ENCODE measurements around the gene CARD11.

CARD11 gene

DNA sequence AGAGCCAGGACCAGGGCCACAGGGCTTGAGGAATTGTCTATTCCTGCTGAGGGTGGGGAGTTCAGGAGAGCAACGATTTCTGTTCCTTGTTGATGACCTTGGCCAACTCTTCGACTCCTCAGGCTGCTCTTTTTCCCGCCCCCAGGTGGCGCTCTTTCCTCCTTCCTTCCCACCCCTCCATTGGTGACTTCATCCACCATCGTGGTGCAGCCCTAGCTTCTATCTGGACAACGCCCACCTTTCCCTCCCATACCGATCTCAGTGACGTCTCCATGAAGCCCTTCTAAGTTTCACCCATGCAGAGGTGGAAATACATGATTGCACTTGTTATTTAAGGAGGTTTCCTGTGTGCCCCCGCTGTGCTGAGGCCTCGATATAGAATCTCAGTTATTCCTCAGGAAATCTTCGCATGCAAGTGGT is 22.1 kb upstream of the CARD11 start:
- TF ChIP-seq, protein P1, sequence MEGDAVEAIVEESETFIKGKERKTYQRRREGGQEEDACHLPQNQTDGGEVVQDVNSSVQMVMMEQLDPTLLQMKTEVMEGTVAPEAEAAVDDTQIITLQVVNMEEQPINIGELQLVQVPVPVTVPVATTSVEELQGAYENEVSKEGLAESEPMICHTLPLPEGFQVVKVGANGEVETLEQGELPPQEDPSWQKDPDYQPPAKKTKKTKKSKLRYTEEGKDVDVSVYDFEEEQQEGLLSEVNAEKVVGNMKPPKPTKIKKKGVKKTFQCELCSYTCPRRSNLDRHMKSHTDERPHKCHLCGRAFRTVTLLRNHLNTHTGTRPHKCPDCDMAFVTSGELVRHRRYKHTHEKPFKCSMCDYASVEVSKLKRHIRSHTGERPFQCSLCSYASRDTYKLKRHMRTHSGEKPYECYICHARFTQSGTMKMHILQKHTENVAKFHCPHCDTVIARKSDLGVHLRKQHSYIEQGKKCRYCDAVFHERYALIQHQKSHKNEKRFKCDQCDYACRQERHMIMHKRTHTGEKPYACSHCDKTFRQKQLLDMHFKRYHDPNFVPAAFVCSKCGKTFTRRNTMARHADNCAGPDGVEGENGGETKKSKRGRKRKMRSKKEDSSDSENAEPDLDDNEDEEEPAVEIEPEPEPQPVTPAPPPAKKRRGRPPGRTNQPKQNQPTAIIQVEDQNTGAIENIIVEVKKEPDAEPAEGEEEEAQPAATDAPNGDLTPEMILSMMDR (conservative IDR thresholded peaks at IDR 0.05) = peak; percentile 42; the same call in 1 of the 2 replicates
- no peak overlapping the region for H3K27ac ChIP-seq

DNA sequence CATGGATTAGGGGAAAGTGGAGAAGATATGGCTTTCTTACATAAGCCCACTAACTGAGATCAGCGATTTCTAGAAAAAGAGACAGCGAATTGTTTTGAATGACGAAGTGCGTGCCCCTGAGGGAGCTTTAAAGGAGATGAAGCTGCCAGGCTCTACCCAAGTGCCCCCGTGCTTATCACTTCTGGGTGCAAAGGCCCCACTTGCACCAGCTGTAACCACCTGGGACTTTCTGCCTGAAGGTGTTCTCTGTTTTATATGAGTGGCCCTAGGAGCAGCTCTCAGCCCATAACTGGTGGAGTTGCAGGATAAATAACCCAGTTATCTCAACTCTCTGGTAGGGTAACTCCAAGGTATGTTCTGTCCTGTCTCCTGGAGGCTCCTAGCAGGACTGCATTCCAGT is 20.4 kb upstream of the CARD11 start:
- TF ChIP-seq, protein P1 (conservative IDR thresholded peaks at IDR 0.05) = no peak

DNA sequence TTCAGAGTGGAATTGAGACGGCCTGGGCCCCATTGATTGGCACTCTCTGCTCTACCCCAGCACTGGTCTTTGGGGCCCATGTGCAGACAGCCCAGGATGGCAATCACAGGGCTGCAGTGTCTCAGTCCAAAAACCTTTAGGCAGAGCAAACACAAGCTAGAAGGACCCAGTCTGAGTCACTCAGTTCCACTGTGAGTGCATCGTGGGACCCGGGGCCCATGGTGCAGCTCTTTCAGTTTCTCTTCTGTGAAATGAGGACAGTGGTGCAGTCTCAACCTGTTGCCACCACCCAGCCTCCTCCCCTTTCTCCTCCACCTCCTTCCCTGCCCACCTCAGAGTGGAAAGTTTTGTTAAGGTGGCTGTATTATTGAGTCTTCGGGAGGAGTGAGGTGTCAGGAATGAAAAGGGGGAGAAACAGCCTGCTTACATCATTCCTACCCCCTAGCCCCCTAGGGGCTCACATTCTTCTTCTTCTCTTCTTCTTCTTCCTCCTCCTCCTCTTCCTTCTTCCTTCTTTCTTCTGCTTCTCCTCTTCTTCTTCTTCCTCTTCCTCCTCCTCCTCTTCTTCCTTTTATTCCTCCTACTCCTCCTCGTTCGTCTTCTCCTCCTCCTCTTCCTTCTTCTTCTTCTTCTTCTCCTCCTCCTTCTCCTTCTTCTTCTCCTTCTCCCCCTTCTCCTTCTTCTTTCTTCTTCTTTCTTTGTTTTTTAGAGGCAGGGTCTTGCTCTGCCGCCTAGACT is 19.5 kb upstream of the CARD11 start:
- TF ChIP-seq, protein P1 (conservative IDR thresholded peaks at IDR 0.05) = no peak
- no peak overlapping the region for H3K27ac ChIP-seq

More for the DNA sequence above, 20.4 kb upstream of the CARD11 start:
- H3K27ac ChIP-seq = no peak overlapping the region

DNA sequence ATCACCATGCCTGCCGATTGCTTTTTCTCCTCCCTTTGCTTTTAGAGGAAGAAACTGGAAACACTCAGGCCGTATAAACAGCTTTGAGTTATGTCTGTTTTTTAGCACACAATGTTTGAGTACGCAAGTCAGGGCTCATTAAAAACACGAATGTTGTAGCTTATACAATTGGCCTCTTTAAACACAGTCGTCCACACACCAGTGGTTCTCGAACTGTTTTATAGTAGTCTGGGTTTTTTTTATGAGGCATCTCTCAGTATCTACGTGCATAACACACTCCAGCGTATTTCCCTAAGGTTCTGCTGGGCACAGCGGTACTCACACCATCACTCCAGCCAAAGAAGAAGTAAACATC is 13.4 kb upstream of the CARD11 start:
- TF ChIP-seq, protein P1 (conservative IDR thresholded peaks at IDR 0.05) = no peak
- peak overlapping the region; percentile 37 for H3K27ac ChIP-seq

DNA sequence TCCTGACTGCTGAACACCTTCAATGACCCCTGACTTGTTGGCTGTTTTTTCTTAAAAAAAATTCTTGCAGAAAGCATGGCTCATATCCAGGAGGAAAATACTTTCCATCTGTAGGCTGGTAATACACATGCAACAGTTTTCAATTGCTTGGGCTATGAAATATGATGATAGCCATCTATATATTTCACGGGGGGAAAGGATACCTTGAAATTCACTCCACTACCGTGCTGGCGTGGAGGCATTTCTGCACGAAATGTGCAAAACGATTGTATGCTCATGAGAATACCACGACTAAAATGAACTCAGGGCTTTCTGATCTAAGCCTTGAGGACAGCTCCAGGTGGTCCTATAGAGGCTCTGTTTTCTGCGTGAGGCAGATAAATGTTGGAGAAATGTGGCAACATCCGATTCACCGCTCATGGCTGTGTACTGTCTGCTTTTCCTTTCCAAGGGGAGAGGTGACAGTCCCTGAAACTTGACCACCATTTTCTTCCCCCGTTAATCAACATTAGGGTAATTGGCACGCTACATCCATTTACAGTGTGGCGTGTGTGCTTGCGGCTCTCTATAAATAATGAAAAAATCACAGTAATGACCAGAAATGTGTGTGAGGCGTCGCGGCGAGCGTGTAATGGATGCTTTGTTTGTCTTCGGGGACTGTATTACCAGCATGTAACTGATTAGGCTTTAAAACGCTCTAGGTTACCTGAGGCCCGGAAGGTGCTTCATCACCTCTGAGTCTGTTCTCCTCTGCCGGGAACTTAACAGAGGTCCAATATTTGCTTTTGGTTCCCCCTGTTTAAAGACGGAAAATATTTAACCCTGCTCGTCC is 12.8 kb upstream of the CARD11 start:
- H3K27ac ChIP-seq = peak overlapping the region; percentile 37
- TF ChIP-seq, protein P1 (conservative IDR thresholded peaks at IDR 0.05) = no peak

DNA sequence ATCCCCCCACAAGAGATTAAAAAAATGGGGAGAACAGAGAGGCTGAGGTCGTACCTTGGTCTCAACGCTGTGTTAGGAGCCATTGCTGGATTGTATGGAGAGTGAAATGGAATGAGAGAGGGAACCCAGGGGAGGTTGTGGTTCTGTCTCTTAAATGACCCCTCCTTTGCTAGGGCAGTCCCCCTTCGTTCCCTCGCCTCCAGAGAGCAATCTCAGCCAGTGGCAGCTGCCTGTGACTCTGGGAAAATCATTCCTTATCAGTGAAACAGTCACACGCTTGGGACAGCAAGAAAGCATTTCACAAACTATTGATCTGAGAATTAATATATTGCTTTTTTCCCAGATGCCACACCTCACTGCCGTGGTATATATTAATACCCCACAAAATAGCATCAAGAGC is 12.0 kb upstream of the CARD11 start:
- no peak overlapping the region for H3K27ac ChIP-seq
- TF ChIP-seq, protein P1 (conservative IDR thresholded peaks at IDR 0.05) = no peak

DNA sequence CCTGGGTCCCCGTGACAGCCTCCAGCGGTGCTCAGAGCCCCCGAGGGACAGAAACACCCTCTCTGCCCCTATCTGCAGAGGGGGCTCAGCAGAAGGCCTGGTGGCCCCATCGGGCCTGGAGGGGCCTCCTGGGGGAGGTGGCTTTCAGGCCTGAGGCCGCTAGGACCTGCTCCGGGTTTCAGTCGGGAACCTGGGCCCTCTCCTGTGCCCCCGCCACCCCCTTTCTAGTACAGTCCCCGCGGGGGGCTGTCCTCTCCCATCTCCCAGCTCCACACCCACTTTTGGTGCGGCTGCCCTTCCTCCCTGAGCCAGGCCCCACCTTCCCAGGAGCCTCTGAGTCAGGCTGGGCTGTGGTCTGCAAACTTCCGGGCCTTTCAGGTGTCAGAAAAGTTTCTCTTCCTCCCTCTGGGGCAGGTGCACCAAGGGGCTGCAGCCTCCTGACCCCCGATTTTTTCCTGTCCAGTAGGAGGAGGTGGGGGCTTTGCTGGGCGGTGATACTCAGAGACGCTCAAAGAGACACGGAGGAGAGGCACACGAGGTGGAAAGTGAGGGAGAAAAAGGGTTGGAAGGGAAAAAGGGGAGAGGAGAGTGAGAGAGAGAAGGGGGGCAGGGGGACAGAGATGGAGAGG is 692 bp downstream of the CARD11 start:
- H3K27ac ChIP-seq = no peak overlapping the region
- TF ChIP-seq, protein P1 (conservative IDR thresholded peaks at IDR 0.05) = no peak

Measured in VCaP (cell line).